IMR-90 (cell line): ENCODE data around the gene ZXDC. TPM values are rescaled to one million over a fixed set of nuclear protein-coding genes. Genes with fewer than 3 reads are reported as not detected.

ENCODE experiments used
- ATAC-seq: fragments of 200-7000 bp; cut with Tn5 transposase; 2 replicates; pipeline ENCODE4 v1.9.1; 2020; ENCODE audit warnings: low read depth, mild to moderate bottlenecking, moderate library complexity
- BruUV-seq: library from RNA; stranded (reverse); fragments of 400-500 nt; replicated peaks from 2 replicates; lab custom pipeline; 2021; lab: Mats Ljungman, UMichigan
- CTCF ChIA-PET: fragments of 300-600 bp; formaldehyde crosslinking; extraction: SDS; loops from one replicate; lab custom pipeline; 2021; ENCODE audit warnings: antibody characterized with exemption; lab: Yijun Ruan, JAX
- POLR2A ChIA-PET: fragments of 300-600 bp; sonication (Branson Sonifier 250); formaldehyde crosslinking; loops from one replicate; lab custom pipeline; 2022; ENCODE audit warnings: antibody characterized with exemption; ENCODE audit not compliant: unreplicated experiment; lab: Charles Lee
- DNase-seq: peaks from one replicate; pipeline ENCODE4 v3.0.0; 2013
- H2AFZ ChIP-seq: replicated peaks from 2 replicates; pipeline ENCODE3; 2013; ENCODE audit warnings: low read length, mild to moderate bottlenecking; ENCODE audit not compliant: poor library complexity
- H2AK5ac ChIP-seq: 2 replicates; pipeline ENCODE4 v1.6.1; 2013; ENCODE audit warnings: low read depth, low read length, inconsistent platforms
- H2AK9ac ChIP-seq: replicated peaks from 2 replicates; pipeline ENCODE3; 2013; ENCODE audit warnings: mild to moderate bottlenecking, low read depth, low read length, moderate library complexity; ENCODE audit not compliant: poor library complexity
- H2BK120ac ChIP-seq: 2 replicates; pipeline ENCODE4 v1.6.1; 2013; ENCODE audit warnings: low read depth, low read length, inconsistent platforms
- H2BK15ac ChIP-seq: 3 replicates; pipeline ENCODE4 v1.6.1; 2013; ENCODE audit warnings: low read depth, low read length, inconsistent platforms
- H2BK20ac ChIP-seq: 2 replicates; pipeline ENCODE4 v1.6.1; 2013; ENCODE audit warnings: low read depth, mild to moderate bottlenecking, inconsistent platforms, low read length, moderate library complexity
- H2BK5ac ChIP-seq: 2 replicates; pipeline ENCODE4 v1.6.1; 2013; ENCODE audit warnings: mild to moderate bottlenecking, low read depth, low read length, inconsistent platforms; ENCODE audit not compliant: poor library complexity, severe bottlenecking
- H3K14ac ChIP-seq: replicated peaks from 2 replicates; pipeline ENCODE4 v1.6.1; 2013; ENCODE audit warnings: low read depth, low read length, inconsistent platforms
- H3K18ac ChIP-seq: 2 replicates; pipeline ENCODE4 v1.6.1; 2013; ENCODE audit warnings: low read depth, low read length, control low read depth
- H3K23ac ChIP-seq: 2 replicates; pipeline ENCODE4 v1.6.1; 2013; ENCODE audit warnings: low read depth, low read length, inconsistent platforms
- H3K27ac ChIP-seq: 2 replicates; pipeline ENCODE4 v1.5.1; 2013; ENCODE audit warnings: mild to moderate bottlenecking, control low read depth, low read length; ENCODE audit not compliant: insufficient read depth
- H3K27me3 ChIP-seq: 2 replicates; pipeline ENCODE4 v1.6.1; 2013; ENCODE audit warnings: low read length; ENCODE audit not compliant: control insufficient read depth, insufficient read depth
- H3K36me3 ChIP-seq: 2 replicates; pipeline ENCODE4 v1.6.1; 2013; ENCODE audit warnings: low read length, mixed read lengths; ENCODE audit not compliant: control insufficient read depth, insufficient read depth
- H3K4ac ChIP-seq: 2 replicates; pipeline ENCODE4 v1.6.1; 2013; ENCODE audit warnings: low read depth, low read length, inconsistent platforms
- H3K4me1 ChIP-seq: 2 replicates; pipeline ENCODE4 v1.6.1; 2013; ENCODE audit warnings: low read length, mixed read lengths; ENCODE audit not compliant: control insufficient read depth, insufficient read depth
- H3K4me2 ChIP-seq: 2 replicates; pipeline ENCODE4 v1.6.1; 2013; ENCODE audit warnings: low read depth, mild to moderate bottlenecking, control low read depth, low read length, moderate library complexity
- H3K4me3 ChIP-seq: 2 replicates; pipeline ENCODE4 v1.5.1; 2013; ENCODE audit warnings: low read depth, mild to moderate bottlenecking, control low read depth, low read length, moderate library complexity; ENCODE audit not compliant: insufficient read depth
- H3K56ac ChIP-seq: 2 replicates; pipeline ENCODE4 v1.6.1; 2013; ENCODE audit warnings: low read length, inconsistent platforms; ENCODE audit not compliant: insufficient read depth; ENCODE audit errors: extremely low read depth
- H3K79me1 ChIP-seq, 2 experiments: 2 replicates each; pipeline ENCODE4 v1.6.1; 2013; ENCODE audit warnings: low read length in 2 of 2, inconsistent platforms in 1 of 2, low read depth in 1 of 2
- H3K9ac ChIP-seq: 2 replicates; pipeline ENCODE4 v1.6.1; 2013; ENCODE audit warnings: low read depth, low read length, control low read depth
- H3K9me1 ChIP-seq: 2 replicates; pipeline ENCODE4 v1.6.1; 2013; ENCODE audit warnings: low read length, inconsistent platforms; ENCODE audit not compliant: insufficient read depth
- H3K9me3 ChIP-seq: 2 replicates; pipeline ENCODE4 v1.6.1; 2013; ENCODE audit warnings: low read length; ENCODE audit not compliant: control insufficient read depth, insufficient read depth
- H4K20me1 ChIP-seq: 2 replicates; pipeline ENCODE4 v1.6.1; 2013; ENCODE audit warnings: low read length, inconsistent platforms; ENCODE audit not compliant: insufficient read depth
- H4K5ac ChIP-seq: 2 replicates; pipeline ENCODE4 v1.6.1; 2013; ENCODE audit warnings: mild to moderate bottlenecking, low read depth, low read length, control low read depth
- H4K8ac ChIP-seq, 2 experiments: 2 replicates each; pipeline ENCODE4 v1.6.1; 2013; ENCODE audit warnings: low read depth in 2 of 2, low read length in 2 of 2, control low read depth in 1 of 2, inconsistent platforms in 1 of 2
- H4K91ac ChIP-seq: 2 replicates; pipeline ENCODE4 v1.6.1; 2013; ENCODE audit warnings: low read depth, low read length, inconsistent platforms; ENCODE audit not compliant: insufficient read depth
- BHLHE40 ChIP-seq: fragments of 150-350 bp; IDR thresholded peaks from 2 replicates; pipeline ENCODE4 v1.6.1; 2016; ENCODE audit warnings: mild to moderate bottlenecking, low read depth, low read length
- CEBPB ChIP-seq: IDR thresholded peaks from 2 replicates; pipeline ENCODE4 v1.6.1; 2012; ENCODE audit warnings: low read depth, low read length, improper control_type of control experiment
- CHD1 ChIP-seq: IDR thresholded peaks from 2 replicates; pipeline ENCODE4 v1.6.1; 2012; ENCODE audit warnings: low read depth, low read length, improper control_type of control experiment
- CTCF ChIP-seq: conservative IDR thresholded peaks from 2 replicates; pipeline ENCODE4 v1.5.1; 2012; ENCODE audit warnings: mild to moderate bottlenecking, low read depth, low read length, improper control_type of control experiment
- FOS ChIP-seq: fragments of 150-350 bp; IDR thresholded peaks from 2 replicates; pipeline ENCODE4 v1.6.1; 2016; ENCODE audit warnings: low read depth, low read length
- MAFK ChIP-seq: IDR thresholded peaks from 2 replicates; pipeline ENCODE4 v1.6.1; 2012; ENCODE audit warnings: low read depth, low read length, improper control_type of control experiment
- MAZ ChIP-seq: IDR thresholded peaks from 2 replicates; pipeline ENCODE4 v1.6.1; 2012; ENCODE audit warnings: low read depth, mild to moderate bottlenecking, low read length, improper control_type of control experiment, moderate library complexity, borderline replicate concordance
- MXI1 ChIP-seq: IDR thresholded peaks from 2 replicates; pipeline ENCODE4 v1.6.1; 2012; ENCODE audit warnings: low read depth, mild to moderate bottlenecking, low read length, moderate library complexity, borderline replicate concordance
- NFE2L2 ChIP-seq: fragments of 150-350 bp; IDR thresholded peaks from 2 replicates; pipeline ENCODE4 v1.6.1; 2016; ENCODE audit warnings: low read depth, mild to moderate bottlenecking, low read length
- POLR2A ChIP-seq: IDR thresholded peaks from 2 replicates; pipeline ENCODE4 v1.6.1; 2012; ENCODE audit warnings: mild to moderate bottlenecking, low read depth, low read length
- RAD21 ChIP-seq: IDR thresholded peaks from 2 replicates; pipeline ENCODE4 v1.6.1; 2012; ENCODE audit warnings: low read length, improper control_type of control experiment
- RCOR1 ChIP-seq: IDR thresholded peaks from 2 replicates; pipeline ENCODE4 v1.6.1; 2012; ENCODE audit warnings: mild to moderate bottlenecking, low read length, improper control_type of control experiment; ENCODE audit not compliant: insufficient replicate concordance
- RFX5 ChIP-seq: IDR thresholded peaks from 2 replicates; pipeline ENCODE4 v1.8.0; 2012; ENCODE audit warnings: low read depth, mild to moderate bottlenecking, low read length, moderate library complexity
- SMC3 ChIP-seq: fragments of 150-350 bp; IDR thresholded peaks from 2 replicates; pipeline ENCODE4 v1.6.1; 2016; ENCODE audit warnings: low read depth, mild to moderate bottlenecking, antibody characterized with exemption, low read length, moderate library complexity
- WGBS, 2 experiments: methylation state at CpG; one replicate each; pipeline versions ENCODE4 v1.1.5 to v1.1.7; 2013; ENCODE audit warnings: missing lambda C conversion rate in 2 of 2; ENCODE audit not compliant: insufficient read length in 1 of 2; ENCODE audit errors: extremely low coverage in 2 of 2; 5-methylcytosine and 5-hydroxymethylcytosine counted together
- dilution Hi-C: fragments of 300-500 bp; cut with HindIII; formaldehyde crosslinking; loops from one replicate; pipeline ENCODE4 v1.14.3; 2018; ENCODE audit warnings: low sequenced_read_pairs; ENCODE audit not compliant: unreplicated experiment
- in situ Hi-C: fragments of 300-500 bp; cut with MboI; formaldehyde crosslinking; loops from 3 replicates; pipeline ENCODE4 v1.14.3; 2019; ENCODE audit warnings: low sequenced_read_pairs, inconsistent platforms, mixed read lengths
- intact Hi-C: fragments of 100-400 bp; cut with micrococcal nuclease; formaldehyde crosslinking; loops from 2 replicates; pipeline ENCODE4 v1.10.0; 2022
- polyA plus RNA-seq, 3 experiments: library from polyadenylated mRNA; depleted of rRNA; stranded (reverse); fragments of >200 nt; gene quantifications; 2 replicates each; pipeline ENCODE4 v1.2.3, GENCODE V29; 2012; ENCODE audit warnings: low replicate concordance in 1 of 3
- total RNA-seq: library from RNA; depleted of rRNA; stranded (reverse); fragments of >200 nt; gene quantifications from 2 replicates; pipeline ENCODE4 v1.2.3, GENCODE V29; 2012
- TF ChIP-seq, protein P1 (sequence below): fragments of 150-350 bp; IDR thresholded peaks from 2 replicates; pipeline ENCODE4 v1.6.1; 2017; ENCODE audit warnings: mild to moderate bottlenecking, antibody characterized with exemption, low read length, low read depth
- TF ChIP-seq, protein P2 (sequence below): fragments of 150-350 bp; IDR thresholded peaks from 2 replicates; pipeline ENCODE4 v1.6.1; 2016; ENCODE audit warnings: low read depth, mild to moderate bottlenecking, low read length, moderate library complexity, borderline replicate concordance

ZXDC gene
- total and polyA plus RNA-seq, 2 of the 4 experiments (the other 2 are of a cell fraction): 11.5 to 14.3 TPM

DNA sequence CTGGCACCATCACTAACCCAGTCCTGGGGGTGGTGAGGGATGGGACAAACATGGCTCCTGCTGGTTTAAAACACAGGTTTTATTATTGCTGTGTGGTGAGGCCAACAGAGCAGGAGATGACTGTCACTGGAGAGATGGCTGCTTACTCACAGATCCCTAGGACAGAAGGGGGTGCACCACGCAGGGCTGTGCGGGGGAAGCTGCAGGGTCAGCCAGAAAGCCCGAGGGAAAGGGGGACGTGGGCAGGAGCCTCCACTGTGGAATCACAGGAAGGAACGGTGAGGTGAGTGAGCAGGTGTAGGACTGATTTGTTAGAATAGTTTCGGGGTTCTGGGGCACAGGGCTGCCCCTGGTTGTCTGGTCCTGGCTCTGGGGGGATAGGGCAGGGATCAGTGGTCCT is 73.5 kb downstream of the ZXDC start:
- TF ChIP-seq CTCF: no peak
- TF ChIP-seq MAZ: no peak
- TF ChIP-seq CHD1: no peak
- no peak for TF ChIP-seq RAD21
- no peak for TF ChIP-seq RCOR1
- TF ChIP-seq FOS: no peak
- TF ChIP-seq MXI1: no peak
- no peak for TF ChIP-seq SMC3
- TF ChIP-seq BHLHE40: no peak
- no peak for TF ChIP-seq MAFK
- TF ChIP-seq POLR2A: no peak
- TF ChIP-seq, protein P1, sequence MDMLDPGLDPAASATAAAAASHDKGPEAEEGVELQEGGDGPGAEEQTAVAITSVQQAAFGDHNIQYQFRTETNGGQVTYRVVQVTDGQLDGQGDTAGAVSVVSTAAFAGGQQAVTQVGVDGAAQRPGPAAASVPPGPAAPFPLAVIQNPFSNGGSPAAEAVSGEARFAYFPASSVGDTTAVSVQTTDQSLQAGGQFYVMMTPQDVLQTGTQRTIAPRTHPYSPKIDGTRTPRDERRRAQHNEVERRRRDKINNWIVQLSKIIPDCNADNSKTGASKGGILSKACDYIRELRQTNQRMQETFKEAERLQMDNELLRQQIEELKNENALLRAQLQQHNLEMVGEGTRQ: no peak
- TF ChIP-seq RFX5: no peak
- TF ChIP-seq CEBPB: no peak
- TF ChIP-seq, protein P2, sequence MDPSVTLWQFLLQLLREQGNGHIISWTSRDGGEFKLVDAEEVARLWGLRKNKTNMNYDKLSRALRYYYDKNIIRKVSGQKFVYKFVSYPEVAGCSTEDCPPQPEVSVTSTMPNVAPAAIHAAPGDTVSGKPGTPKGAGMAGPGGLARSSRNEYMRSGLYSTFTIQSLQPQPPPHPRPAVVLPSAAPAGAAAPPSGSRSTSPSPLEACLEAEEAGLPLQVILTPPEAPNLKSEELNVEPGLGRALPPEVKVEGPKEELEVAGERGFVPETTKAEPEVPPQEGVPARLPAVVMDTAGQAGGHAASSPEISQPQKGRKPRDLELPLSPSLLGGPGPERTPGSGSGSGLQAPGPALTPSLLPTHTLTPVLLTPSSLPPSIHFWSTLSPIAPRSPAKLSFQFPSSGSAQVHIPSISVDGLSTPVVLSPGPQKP: no peak
- TF ChIP-seq NFE2L2: no peak
- Histone ChIP-seq H2AK5ac (no peak overlapping the region), H3K79me1 (no peaks in the 10 kb centered on the region), H3K9me1 (no peaks in the 10 kb centered on the region; the same call in 1 of the 2 replicates), H3K14ac (no peak overlapping the region), H2BK5ac (no peak overlapping the region), H3K9ac (no peak overlapping the region), H3K9me3 (no peaks in the 10 kb centered on the region), H4K5ac (no peak overlapping the region), H3K4me2 (no peak overlapping the region), H3K23ac (no peak overlapping the region), H4K8ac (no peak overlapping the region), H3K56ac (no peak overlapping the region), H3K4ac (no peak overlapping the region), H3K18ac (no peak overlapping the region), H3K36me3 (no peaks in the 10 kb centered on the region), H3K4me3 (no peak overlapping the region), H4K20me1 (no peaks in the 10 kb centered on the region), H2AK9ac (no peak overlapping the region), H3K4me1 (no peaks in the 10 kb centered on the region), H3K27me3 (peaks cover 13% of the 10 kb centered on the region), H2BK15ac (no peak overlapping the region), H3K27ac (no peak overlapping the region), H2BK20ac (no peak overlapping the region), H2BK120ac (no peak overlapping the region), H2AFZ (no peak overlapping the region), H4K91ac (no peak overlapping the region)
- WGBS, 2 experiments: no CpG with 5 or more reads among the region's 6 CpGs
- CTCF ChIA-PET: no interaction called here
- DNase-seq: no peak
- in situ Hi-C loops: no loop called here
- POLR2A ChIA-PET: no interaction called here
- ATAC-seq: no peak
- dilution Hi-C loops: no loop called here
- intact Hi-C loops: no loop called here
- no TSS peak for BruUV-seq
